GM12878 (cell line): Measurements from ENCODE around the gene BMI1. TPM values are rescaled to one million over a fixed set of nuclear protein-coding genes. Genes with fewer than 3 reads are reported as not detected.
A peak's percentile ranks its signal among the peaks of the same experiment; 100 is the strongest.

Source experiments
- ATAC-seq: fragments of 200-7000 bp; cut with Tn5 transposase; 3 replicates; pipeline ENCODE4 v1.9.1; 2020; ENCODE audit warnings: mild to moderate bottlenecking, moderate library complexity
- BruUV-seq: library from RNA; stranded (reverse); fragments of 400-500 nt; replicated peaks from 2 replicates; lab custom pipeline; 2021; lab: Mats Ljungman, UMichigan
- CTCF ChIA-PET: fragments of 300-600 bp; sonication (Branson Sonifier 250); formaldehyde crosslinking; extraction: SDS; loops from one replicate; lab custom pipeline; 2021; ENCODE audit warnings: inconsistent platforms; lab: Yijun Ruan, JAX
- POLR2A ChIA-PET: fragments of 350-600 bp; formaldehyde crosslinking; extraction: SDS; loops from one replicate; lab custom pipeline; 2021; ENCODE audit warnings: inconsistent platforms; lab: Charles Lee
- RAD21 ChIA-PET: fragments of 300-600 bp; sonication (Branson Sonifier 250); formaldehyde crosslinking; loops from one replicate; lab custom pipeline; 2023; ENCODE audit warnings: antibody characterized with exemption; ENCODE audit not compliant: unreplicated experiment; lab: Charles Lee
- SMC1A ChIA-PET: fragments of 300-600 bp; sonication (Branson Sonifier 250); formaldehyde crosslinking; loops from one replicate; lab custom pipeline; 2023; ENCODE audit not compliant: unreplicated experiment, uncharacterized antibody; lab: Charles Lee
- DNase-seq: peaks from one replicate; pipeline ENCODE4 v3.0.0-alpha.2; 2011; ENCODE audit warnings: low read depth, low spot score
- FAIRE-seq: peaks from 3 replicates; lab custom pipeline; 2011; peaks lifted over from hg19 to GRCh38; lab: Jason Lieb, UNC
- H2AFZ ChIP-seq: 2 replicates; pipeline ENCODE4 v1.6.0; 2011; ENCODE audit warnings: low read depth, low read length, control low read depth; ENCODE audit not compliant: control insufficient read depth
- H3K27ac ChIP-seq: 2 replicates; pipeline ENCODE4 v1.5.1; 2011; ENCODE audit warnings: control low read depth; ENCODE audit not compliant: control insufficient read depth, insufficient read depth
- H3K27me3 ChIP-seq, 2 experiments: replicated peaks in 1 of 2; 2 replicates each; pipeline versions ENCODE4 v1.6.0 to v1.6.1; 2011; ENCODE audit warnings: low read length in 1 of 2; ENCODE audit not compliant: control insufficient read depth in 2 of 2, insufficient read depth in 2 of 2
- H3K36me3 ChIP-seq, 2 experiments: 2 replicates each; pipeline ENCODE4 v1.5.1; 2011; ENCODE audit warnings: low read length in 1 of 2; ENCODE audit not compliant: control insufficient read depth in 2 of 2, insufficient read depth in 2 of 2
- H3K4me1 ChIP-seq: 2 replicates; pipeline ENCODE4 v1.6.1; 2011; ENCODE audit warnings: mild to moderate bottlenecking, low read length, moderate library complexity, mixed read lengths; ENCODE audit not compliant: control insufficient read depth, insufficient read depth
- H3K4me2 ChIP-seq: 2 replicates; pipeline ENCODE4 v1.6.0; 2011; ENCODE audit warnings: control low read depth; ENCODE audit not compliant: control insufficient read depth, insufficient read depth
- H3K4me3 ChIP-seq: fragments of 200-600 bp; sonication (generic); 2 replicates; pipeline ENCODE4 v1.5.1; 2016
- H3K79me2 ChIP-seq: 2 replicates; pipeline ENCODE4 v1.6.0; 2011; ENCODE audit warnings: low read length; ENCODE audit not compliant: control insufficient read depth, insufficient read depth
- H3K9ac ChIP-seq: 2 replicates; pipeline ENCODE4 v1.8.0; 2011; ENCODE audit warnings: low read length, control low read depth, mixed read lengths; ENCODE audit not compliant: control insufficient read depth, insufficient read depth
- H3K9me3 ChIP-seq: replicated peaks from 3 replicates; pipeline ENCODE4 v1.5.1; 2011; ENCODE audit warnings: mild to moderate bottlenecking, low read length; ENCODE audit not compliant: control insufficient read depth, insufficient read depth
- H4K20me1 ChIP-seq: 2 replicates; pipeline ENCODE4 v1.6.0; 2011; ENCODE audit not compliant: control insufficient read depth, insufficient read depth
- BHLHE40 ChIP-seq, 2 experiments: fragments of 450-650 bp in 1 of 2; IDR thresholded peaks; 2 replicates each; pipeline ENCODE4 v1.6.1; 2011 to 2017; ENCODE audit warnings: low read depth in 2 of 2, borderline replicate concordance in 1 of 2, improper control_type of control experiment in 1 of 2, low read length in 1 of 2, mild to moderate bottlenecking in 1 of 2
- CBX3 ChIP-seq: fragments of 200-600 bp; sonication (generic); IDR thresholded peaks from 2 replicates; pipeline ENCODE4 v1.6.1; 2016; ENCODE audit warnings: low read depth, borderline replicate concordance
- EGR1 ChIP-seq, 2 experiments: IDR thresholded peaks; 1 replicate in 1 of 2; 2 replicates in 1 of 2; pipeline ENCODE4 v1.6.1; 2011 to 2012; ENCODE audit warnings: low read depth in 2 of 2, low read length in 2 of 2, borderline replicate concordance in 1 of 2, mild to moderate bottlenecking in 1 of 2, moderate library complexity in 1 of 2
- MEF2B ChIP-seq: fragments of 450-650 bp; IDR thresholded peaks from 2 replicates; pipeline ENCODE4 v1.6.1; 2018; ENCODE audit warnings: mild to moderate bottlenecking, moderate library complexity; ENCODE audit not compliant: partially characterized antibody, poor library complexity, severe bottlenecking
- MLLT1 ChIP-seq: fragments of 450-650 bp; IDR thresholded peaks from 2 replicates; pipeline ENCODE4 v1.6.1; 2016; ENCODE audit warnings: mild to moderate bottlenecking
- TAF1 ChIP-seq: IDR thresholded peaks from 2 replicates; pipeline ENCODE4 v1.6.1; 2011; ENCODE audit warnings: mild to moderate bottlenecking, low read depth, low read length, borderline replicate concordance
- ZNF217 ChIP-seq: fragments of 450-650 bp; IDR thresholded peaks from 2 replicates; pipeline ENCODE4 v1.6.1; 2017; ENCODE audit warnings: antibody characterized with exemption, mild to moderate bottlenecking
- WGBS: methylation state at CpG from one replicate; pipeline ENCODE4 v1.1.6; 2016; ENCODE audit warnings: low lambda C conversion rate; ENCODE audit not compliant: insufficient replicate concordance, insufficient coverage; ENCODE audit errors: missing lambda C conversion rate; 5-methylcytosine and 5-hydroxymethylcytosine counted together
- in situ Hi-C: fragments of 300-500 bp; cut with MboI; formaldehyde crosslinking; loops from 9 replicates; pipeline ENCODE4 v1.14.3; 2018; ENCODE audit warnings: mixed read lengths
- intact Hi-C: fragments of 100-400 bp; cut with micrococcal nuclease; formaldehyde crosslinking; loops from one replicate; pipeline ENCODE4 v1.14.2; 2022; ENCODE audit not compliant: unreplicated experiment
- polyA plus RNA-seq, 11 experiments: library from polyadenylated mRNA; depleted of rRNA in 4 of 11; unstranded in 6 of 11; stranded (reverse) in 5 of 11; fragments of >200 nt; fragmentation: Nextera tagmentation in 4 of 11; fragmentation: Illumina TruSeq in 1 of 11; extraction: Ambion mirVana in 4 of 11; extraction: Trizol in 1 of 11; gene quantifications; 1 replicate in 1 of 11; 2 replicates in 10 of 11; pipeline versions ENCODE4 v1.2.1 to v1.2.3, GENCODE V29; 2011 to 2016; ENCODE audit warnings: inconsistent platforms in 2 of 11, missing spikeins in 2 of 11, low read depth in 1 of 11
- total RNA-seq, 4 experiments: library from RNA; depleted of rRNA in 3 of 4; stranded (reverse); fragments of >200 nt in 3 of 4; fragmentation: Illumina TruSeq in 1 of 4; extraction: Trizol in 1 of 4; gene quantifications; 2 replicates each; pipeline versions ENCODE4 v1.2.1 to v1.2.3, GENCODE V29; 2013 to 2021

The BMI1 gene
- total and polyA plus RNA-seq, 10 of the 15 experiments (the other 5 are each of a cell fraction or from before 2014, with no cell fraction given): 8.0 to 49.7 (median 25.8) TPM

GRCh38 chr10:22319980-22320558, 830 bp upstream of the BMI1 start:
- no peaks in the 10 kb centered on the region; a peak in 1 of 4 replicates for H3K36me3 ChIP-seq
- peak overlapping the region; percentile 62 for H3K9ac ChIP-seq
- no peak for FAIRE-seq
- TF ChIP-seq ZNF217 (no peak), MLLT1 (no peak), EGR1 (IDR thresholded peaks at IDR 0.05; ENCODE audit: borderline replicate concordance in 1 of 2, low read depth in 2 of 2, low read length in 2 of 2) (peak in 1 of 2 experiments; percentile 61; a peak in 1 of 3 replicates), BHLHE40 (IDR thresholded peaks at IDR 0.05; ENCODE audit: borderline replicate concordance in 1 of 2, low read depth in 2 of 2, low read length in 1 of 2) (no peak), CBX3 (no peak), TAF1 (no peak), MEF2B (no peak)
- TF ChIP-seq, all 136 proteins: peak for 1
- Histone ChIP-seq H3K4me3 (peak overlapping the region; percentile 56; the same call in 1 of the 2 replicates), H3K9me3 (peaks cover 2% of the 10 kb centered on the region; the same call in 2 of the 3 replicates), H3K4me2 (peak overlapping the region; percentile 89), H3K27ac (peak overlapping the region; percentile 33; the same call in 1 of the 2 replicates), H3K27me3 (peaks cover 3 to 14% of the 10 kb centered on the region in 2 experiments), H3K4me1 (peaks cover 28% of the 10 kb centered on the region), H3K79me2 (peaks cover 17% of the 10 kb centered on the region), H4K20me1 (peaks cover 2% of the 10 kb centered on the region; the same call in 1 of the 2 replicates), H2AFZ (peak overlapping the region; percentile 55)
- RAD21 ChIA-PET: interaction anchor here (0.8 to 1.5 kb wide), 3 partner anchors 21 to 299 kb away, joined by 3 to 6 read pairs (median 3); no protein-coding TSS in a partner anchor
- no TSS peak for BruUV-seq
- DNase-seq (no peak), ATAC-seq (no peak)
- in situ Hi-C loops (loop anchor here (5.0 kb wide), 2 partner anchors 313 to 793 kb away; partner anchors contain the start of gene SKIDA1), intact Hi-C loops (loop anchor here (5.0 to 10.0 kb wide), 6 partner anchors 68 to 825 kb away; partner anchors contain the start of genes DNAJC1 and PIP4K2A)
- SMC1A ChIA-PET: interaction anchor here (1.0 kb wide), 1 partner anchor 24 kb away, joined by 3 read pairs; no protein-coding TSS in a partner anchor
- POLR2A ChIA-PET: interaction anchor here (1.3 kb wide), 1 partner anchor 20 kb away, joined by 4 read pairs; no protein-coding TSS in a partner anchor
- CTCF ChIA-PET: interaction anchor here (1.0 kb wide), 1 partner anchor 669 kb away, joined by 3 read pairs; no protein-coding TSS in a partner anchor
- WGBS: 3% methylated on average over 30 of the region's 30 CpGs
